GM19372 (cell line): Measurements from ENCODE around the gene GM2A.
A peak's percentile ranks its signal among the peaks of the same experiment; 100 is the strongest.
"Not testable (repeated sequence)": the region's sequence is repeated elsewhere in the genome, so short reads cannot be mapped to it uniquely, and the experiment has no call there.

ENCODE experiments used
- ATAC-seq: cut with Tn5 transposase; IDR thresholded peaks from one replicate; pipeline ENCODE4 v1.9.1; 2021; ENCODE audit warnings: mild to moderate bottlenecking, low read depth, moderate library complexity; ENCODE audit not compliant: unreplicated experiment

GM2A gene

DNA sequence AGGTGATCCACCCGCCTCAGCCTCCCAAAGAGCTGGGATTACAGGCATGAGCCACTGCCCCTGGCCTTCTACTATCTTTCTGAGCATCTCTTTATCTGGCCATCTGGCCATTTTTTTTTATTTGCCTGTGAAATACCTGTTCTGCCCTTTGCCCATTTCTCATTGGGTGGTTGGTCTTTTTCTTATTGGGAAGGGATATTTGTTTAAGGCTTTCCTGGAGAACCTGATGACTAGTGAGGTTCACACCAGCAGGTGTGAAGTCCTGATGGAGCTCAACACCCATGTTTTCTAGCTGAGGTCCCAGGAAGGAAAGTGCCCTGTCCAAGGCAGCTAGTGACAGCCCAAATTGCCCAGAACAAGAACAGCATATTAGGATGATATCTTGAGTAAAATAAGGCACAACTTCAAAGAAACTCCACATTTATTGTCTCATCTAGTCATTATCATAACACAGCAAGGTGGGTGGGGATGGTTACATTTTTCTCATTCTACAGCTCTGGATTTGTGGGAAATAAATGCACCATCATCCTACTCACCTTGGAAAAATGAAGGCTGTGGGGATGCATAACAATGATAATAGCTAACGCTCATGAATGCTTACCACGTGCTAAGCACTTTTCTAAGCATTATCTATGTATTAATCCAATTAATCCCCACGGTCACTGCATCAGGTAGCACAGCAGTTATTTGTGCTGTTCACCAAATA, 30.3 kb downstream of the GM2A start:
- ATAC-seq: no peak

DNA sequence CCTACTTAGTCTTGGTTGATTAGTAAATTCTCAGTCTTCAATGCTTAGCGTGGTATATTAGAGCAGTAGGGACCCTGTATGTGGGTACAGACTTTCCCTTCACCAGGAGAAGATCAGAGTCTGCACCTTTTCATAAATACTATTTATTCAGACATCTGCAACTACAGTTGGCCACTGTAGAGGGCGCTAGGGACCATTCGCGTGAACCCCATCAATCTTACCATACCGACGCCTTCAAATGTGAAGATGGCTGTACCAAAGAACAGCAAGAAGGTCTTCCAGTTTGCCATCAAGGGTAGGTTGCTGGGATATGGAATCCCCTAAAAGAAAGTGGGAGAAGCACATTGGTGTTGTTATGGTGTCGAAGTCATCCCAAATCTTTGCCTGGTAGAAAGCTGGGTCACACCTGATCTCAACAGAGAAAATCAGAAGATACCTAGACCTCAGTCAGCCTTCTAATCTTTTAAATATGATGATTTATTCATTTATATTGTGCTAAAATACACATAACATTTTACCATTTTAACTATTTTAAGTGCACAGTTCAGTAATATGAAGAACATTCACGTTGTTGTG, 31.5 kb downstream of the GM2A start:
- ATAC-seq: no peak

DNA sequence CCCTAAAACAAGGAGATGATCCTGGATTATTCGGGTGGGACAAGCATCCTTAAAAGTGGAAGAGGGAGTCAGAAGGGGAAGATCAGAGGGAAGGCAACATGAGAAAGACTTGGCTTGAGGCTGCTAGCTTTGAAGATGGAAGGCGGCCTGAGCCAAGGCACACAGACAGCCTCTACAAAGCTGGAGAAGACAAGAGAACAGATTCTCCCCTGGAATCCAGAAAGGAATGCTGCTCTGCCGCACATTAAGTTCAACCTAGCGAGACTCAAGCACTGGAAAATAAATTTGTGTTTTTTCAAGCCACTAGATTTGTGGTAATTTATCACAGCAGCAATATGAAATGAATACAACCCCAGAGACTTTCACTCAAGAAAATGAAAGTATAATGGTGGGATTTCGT, 32.7 kb downstream of the GM2A start:
- ATAC-seq: no peak

DNA sequence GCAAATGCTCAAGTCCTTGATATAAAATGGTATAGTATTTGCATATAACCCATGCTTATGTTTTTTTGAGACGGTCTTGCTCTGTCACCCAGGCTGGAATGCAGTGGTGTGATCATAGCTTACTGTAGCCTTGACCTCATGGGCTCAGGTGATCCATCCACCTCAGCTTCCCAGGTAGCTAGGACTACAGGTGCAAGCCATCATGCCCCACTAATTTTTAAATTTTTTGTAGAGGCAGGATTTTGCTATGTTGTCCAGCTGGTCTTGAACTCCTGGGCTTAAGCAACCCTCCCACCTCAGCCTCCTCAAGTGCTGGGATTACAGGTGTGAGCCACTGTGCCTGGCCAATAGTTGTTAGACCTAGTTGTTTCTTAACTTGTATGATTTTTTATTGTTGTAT, 33.3 kb downstream of the GM2A start:
- ATAC-seq: no peak

DNA sequence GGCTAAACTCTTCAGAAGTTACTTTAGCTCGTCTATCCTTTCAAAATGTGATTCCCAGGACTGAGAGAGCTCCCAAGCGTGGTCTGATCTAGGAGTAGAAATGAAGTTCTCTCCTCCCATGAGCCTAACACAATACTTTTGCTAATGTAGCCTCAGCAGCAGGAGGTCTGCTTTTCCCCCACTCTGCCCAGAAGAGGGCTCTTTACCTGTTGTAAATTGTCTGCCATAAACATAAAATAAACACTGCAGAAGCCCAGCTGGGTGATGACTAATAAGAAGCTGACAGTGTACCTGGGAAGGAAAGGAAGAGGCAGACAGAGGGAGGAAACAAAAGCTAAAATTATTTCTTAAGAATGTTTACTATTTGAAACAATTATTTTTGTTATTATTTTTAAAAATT, 35.2 kb downstream of the GM2A start:
- no peak for ATAC-seq

DNA sequence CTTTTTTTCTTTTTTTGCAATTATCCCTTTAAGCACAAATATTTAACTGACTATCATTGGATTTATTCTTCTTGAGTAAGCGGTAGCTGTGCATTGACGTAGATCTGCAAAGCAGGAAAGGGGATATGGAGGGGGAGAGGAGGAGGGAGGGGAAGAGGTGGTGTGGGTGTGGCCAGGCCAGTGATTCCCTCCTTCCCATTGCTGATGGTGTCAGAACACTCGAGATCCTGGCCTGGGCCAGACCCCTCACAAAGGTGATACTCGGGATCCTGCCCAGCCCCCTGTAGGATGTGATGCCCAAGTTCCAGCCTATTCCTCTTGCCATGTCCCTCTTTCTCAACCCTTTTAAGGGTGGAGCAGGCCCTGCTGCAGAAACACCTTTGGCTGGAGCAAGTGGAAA, 40.6 kb downstream of the GM2A start:
- no peak for ATAC-seq

DNA sequence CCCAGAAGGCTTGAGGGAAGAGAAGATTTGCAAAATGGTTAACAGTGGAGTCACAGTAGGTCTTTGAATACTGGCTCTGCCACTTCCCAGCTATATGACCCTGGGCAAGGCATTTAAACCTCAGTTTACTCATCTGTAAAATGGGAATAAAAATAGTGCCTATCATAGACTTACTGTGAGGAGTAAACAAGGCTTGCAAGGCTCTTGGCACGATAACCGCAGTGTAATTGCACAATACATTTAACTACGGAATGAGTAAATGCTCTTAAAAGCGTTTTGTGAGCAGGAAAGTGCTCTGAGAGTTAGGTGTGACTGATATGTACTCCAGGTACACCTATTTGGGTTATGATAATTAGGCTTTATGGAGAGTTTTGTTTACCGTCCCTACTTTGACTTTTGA, 42.2 kb downstream of the GM2A start:
- ATAC-seq: no peak

DNA sequence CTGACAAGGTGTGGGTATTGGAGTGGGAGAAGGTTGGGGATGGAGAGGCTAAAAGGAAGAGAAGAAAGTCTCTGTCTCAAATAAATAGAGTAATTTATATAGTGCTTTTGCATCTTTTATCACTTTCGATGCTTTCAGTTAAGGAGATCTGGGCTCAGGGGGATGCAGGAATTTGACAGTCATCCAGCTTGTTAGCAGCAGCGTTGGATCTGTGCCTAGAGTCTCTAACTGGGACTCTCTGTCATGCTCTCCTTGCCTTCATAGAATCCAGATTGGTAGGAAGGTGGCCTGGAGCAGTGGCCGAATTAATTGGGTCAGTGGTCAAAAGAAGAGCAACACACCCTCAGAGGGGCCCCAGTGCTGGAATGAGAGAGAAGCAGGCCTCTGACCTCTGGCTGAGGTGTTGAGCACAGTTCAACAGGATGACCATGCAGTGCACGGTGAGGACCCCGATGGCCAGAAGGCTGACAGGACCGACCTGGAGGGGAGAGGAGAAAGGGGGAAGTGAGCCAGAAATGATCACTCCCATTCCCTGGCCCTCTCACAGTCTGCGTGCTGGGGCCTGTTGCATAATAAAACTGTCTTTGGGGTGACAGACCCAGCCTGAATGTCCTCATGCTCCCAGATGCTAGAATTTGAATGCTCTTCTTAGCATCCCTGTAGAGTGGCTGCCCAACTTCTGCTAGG, 42.9 kb downstream of the GM2A start:
- ATAC-seq: no peak

DNA sequence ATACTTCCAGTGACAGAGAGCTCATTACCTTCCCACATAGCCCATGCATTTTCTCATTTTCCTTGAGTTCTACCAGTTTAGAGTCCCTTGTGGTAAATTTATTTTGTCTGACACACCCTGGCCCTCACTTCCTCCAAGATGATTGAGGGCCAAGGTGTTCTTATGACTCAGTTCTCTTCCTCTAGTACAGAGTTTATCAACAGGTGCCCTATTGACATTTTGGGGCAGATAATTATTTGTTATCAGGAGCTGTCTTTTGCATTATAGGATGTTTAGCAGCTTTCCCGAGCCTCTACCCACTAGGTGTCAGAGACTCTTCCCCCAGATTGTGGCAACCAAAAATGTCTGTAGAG, 43.5 kb downstream of the GM2A start:
- ATAC-seq: no peak

DNA sequence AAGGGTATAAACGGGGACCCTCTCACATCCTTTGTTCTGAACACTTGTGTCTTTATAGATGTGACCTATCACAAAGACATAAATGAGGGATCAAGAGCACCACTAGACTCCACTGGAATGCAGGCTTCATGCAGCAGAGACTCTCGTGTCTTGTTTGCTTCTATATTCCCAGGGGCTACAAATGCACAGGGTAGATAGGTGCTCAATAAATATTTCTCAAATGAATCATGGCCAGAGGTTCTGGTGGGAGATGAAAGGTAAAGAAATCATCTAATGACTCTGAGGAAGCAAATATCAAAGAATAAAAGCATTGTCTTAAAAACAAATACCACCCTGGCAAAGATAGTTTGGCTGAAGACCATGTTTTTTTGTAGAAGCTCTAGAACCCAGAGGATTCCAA, 44.0 kb downstream of the GM2A start:
- ATAC-seq: no peak

DNA sequence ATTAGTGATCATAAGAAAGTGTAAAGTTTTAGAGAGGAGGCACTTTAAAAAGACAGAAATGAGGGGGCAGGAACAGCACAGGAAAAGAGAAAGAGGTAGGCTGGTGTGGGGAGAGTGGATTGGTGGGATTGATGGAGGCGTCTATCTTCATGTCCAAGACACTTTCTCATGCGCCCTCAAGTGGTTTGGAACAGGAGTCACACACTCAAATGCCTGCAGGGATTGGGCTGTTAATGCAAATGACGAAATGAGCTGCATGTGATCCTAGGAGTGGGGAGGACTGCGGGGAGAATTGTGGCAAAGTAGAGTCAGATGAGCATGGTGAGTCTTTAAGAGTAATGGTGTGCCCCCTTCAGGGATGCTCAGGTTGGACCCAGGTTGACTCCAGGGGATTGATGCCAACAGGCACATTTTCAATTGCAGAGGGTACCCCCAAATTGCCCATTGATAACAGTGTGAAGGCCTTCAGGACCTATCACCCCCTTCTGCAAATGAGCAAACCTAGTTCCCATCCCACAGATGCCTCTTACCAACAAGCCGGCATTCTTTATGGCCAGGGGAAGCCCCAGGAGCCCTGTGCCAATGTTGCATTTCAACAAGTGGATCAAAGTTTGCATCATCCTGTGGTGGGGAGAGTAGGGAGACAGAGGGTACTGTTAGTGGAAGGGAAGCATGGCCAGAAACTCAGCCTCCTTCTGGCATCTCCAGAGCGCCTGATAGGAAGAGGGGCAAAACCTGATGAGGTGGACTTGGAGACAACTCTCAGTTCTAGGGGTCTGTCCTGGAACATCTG, 45.3 kb downstream of the GM2A start:
- no peak for ATAC-seq

DNA sequence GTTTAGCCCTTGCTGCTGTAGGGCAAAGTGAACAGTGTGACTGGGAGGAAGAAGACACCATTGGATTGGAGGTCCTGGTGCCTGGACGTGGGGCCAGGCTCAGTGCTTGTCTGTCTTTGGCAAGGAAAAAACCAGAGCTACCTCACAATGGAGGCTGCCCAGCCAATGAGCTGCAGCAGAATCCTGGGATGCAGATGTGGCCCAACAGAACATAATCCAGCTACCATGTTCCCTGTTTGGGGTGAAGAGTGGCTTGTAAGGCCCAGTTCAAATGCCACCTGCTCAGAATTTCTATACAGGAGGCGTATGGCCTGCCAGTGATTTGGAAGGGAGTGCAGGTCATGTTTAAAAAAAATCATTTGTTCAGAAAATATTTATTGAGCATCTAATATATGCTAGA, 50.7 kb downstream of the GM2A start, which contains the start of gene SLC36A3:
Gene SLC36A3, minus strand, starts transcription at position 101 of the 400 bp plus-strand sequence. CDS start 412 bp downstream, outside the sequence.
- no peak for ATAC-seq

DNA sequence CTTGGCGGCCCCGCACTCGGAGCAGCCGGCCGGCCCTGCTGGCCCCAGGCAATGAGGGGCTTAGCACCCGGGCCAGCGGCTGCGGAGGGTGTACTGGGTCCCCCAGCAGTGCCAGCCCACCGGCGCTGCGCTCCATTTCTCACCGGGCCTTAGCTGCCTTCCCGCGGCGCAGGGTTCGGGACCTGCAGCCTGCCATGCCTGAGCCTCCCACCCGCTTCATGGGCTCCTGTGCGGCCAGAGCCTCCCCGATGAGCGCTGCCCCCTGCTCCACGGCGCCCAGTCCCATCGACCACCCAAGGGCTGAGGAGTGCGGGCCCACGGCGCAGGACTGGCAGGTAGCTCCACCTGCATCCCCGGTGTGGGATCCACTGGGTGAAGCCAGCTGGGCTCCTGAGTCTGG, 56.3 kb downstream of the GM2A start:
- ATAC-seq: not testable (repeated sequence)

DNA sequence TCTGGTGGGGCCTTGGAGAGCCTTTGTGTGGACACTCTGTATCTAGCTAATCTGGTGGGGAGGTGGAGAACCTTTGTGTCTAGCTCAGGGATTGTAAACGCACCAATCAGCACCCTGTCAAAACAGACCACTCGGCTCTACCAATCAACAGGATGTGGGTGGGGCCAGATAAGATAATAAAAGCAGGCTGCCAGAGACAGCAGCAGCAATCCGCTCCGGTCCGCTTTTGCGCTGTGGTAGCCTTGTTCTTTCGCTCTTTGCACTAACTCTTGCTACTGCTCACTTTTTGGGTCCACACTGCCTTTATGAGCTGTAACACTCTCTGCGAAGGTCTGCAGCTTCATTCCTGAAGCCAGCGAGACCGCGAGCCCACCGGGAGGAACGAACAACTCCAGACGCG, 56.8 kb downstream of the GM2A start:
- ATAC-seq: not testable (repeated sequence)

DNA sequence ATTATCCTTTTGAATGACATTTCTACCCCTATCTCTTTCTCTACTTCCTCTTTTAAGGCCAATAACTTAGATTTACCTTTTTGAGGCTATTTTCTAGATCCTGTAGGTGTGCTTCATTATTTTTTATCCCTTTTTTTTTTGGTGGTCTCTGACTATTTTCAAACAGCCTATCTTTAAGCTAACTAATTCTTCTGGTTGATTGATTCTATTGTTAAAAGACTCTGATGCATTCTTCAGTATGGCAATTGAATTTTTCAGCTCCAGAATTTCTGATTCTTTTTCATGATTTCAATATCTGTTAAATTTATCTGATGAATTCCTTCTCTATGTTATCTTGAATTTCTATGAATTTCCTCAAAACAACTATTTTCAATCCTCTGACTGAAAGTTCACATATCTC, 57.9 kb downstream of the GM2A start:
- ATAC-seq: no peak

DNA sequence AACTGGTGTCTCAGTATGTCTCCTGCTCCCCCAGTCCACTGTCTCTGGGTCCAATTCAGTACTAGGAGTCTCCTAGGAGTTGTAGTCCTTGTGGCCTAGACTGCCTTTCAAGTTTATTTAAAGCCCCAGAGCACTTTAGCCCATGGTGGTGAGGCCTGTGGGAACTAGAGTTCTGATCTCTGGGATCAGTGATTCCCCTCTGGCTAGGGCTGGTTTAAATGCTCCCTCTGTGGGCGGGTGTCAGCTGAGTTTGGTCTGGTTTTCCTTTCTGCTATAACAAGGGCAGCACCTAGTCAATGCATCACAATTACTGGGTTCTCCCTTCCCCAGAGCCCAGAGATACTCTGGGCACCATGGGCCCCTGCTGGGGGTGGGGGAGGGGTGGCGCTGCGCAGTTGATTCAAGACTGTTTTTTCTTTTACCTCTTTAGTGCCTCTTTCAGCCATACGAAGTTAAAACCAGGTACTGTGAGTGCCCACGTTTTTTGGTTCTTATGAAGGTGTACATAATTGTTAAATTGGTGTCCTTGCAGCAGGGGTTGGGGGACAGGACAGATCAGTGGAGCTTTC, 59.9 kb downstream of the GM2A start:
- no peak for ATAC-seq

DNA sequence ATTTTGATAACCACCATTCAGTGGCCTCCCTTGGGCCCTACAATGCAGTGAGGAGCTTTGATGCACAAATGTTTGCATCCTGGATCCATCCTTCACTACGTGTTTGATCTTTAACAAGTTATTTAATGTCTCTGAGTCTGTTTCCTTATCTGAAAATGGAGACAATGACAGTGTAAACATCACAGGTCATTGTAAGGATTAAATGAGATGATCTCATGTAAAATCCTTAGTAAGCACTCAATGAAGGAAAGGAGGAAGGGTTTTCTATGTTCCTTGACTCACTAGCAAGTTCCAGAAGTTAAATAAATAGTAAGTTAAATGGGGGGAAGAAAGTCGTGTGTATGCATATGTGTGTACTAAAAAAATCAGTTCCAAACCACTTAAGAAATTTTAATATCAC, 60.4 kb downstream of the GM2A start:
- no peak for ATAC-seq

DNA sequence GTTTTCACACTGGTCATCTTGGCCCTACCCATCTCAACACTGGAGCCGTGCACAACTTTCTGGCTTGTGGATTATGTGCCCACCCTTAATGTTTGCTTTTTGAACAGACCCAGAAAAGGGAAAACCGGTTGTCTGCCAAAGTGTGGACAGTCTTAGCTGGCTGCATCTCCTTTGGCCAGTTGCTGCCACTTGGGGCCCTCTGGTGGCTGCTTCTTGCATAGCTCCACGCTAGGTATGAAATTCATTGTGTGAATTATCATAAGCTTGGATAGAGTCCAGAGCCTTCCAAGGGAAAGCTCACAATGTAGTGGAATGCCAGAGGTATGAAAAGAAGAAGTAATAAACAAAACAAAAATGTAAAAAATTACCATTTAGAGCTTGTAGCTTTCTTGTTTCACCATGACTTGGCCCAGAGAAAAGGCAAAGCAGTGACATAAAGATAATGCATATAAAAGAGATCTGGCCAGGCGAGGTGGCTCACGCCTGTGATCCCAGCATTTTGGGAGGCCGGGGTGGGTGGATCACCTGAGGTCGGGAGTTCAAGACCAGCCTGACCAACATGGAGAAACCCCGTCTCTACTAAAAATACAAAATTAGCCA, 63.1 kb downstream of the GM2A start:
- peak; percentile 82 for ATAC-seq

DNA sequence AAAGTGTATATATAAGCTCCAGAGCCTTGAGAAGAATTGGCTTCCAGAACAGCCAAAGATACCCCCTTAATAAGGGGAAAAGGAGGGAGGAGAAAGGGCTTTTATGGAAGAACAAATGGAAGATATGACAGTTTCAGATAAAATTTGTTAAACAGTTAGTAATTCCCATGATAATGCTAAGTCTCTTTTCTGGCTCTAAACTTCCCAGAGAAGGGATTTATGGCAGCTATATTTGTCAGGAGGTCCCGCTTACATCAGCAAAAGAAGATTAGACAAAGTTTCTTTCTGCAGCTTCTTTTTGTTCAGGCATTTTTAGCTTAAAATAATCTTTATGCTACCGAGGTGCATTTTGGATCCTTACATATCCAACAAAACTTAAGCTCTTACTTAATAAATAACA, 64.9 kb downstream of the GM2A start:
- ATAC-seq: no peak
